DMS 273 treated with DMSO at 0.1 percent for 48 hours (cell line): ENCODE data around the gene PRKG2.
A peak's percentile ranks its signal among the peaks of the same experiment; 100 is the strongest.
"Not testable (repeated sequence)": the region's sequence is repeated elsewhere in the genome, so short reads cannot be mapped to it uniquely, and the experiment has no call there.

Experiments
- DNase-seq: peaks from one replicate; lab custom pipeline; 2025; lab: John Stamatoyannopoulos, UW

The PRKG2 gene

GRCh38 chr4:81153714-81154323, 61.2 kb downstream of the PRKG2 start:
- DNase-seq, result not testable (repeated sequence)

DNA sequence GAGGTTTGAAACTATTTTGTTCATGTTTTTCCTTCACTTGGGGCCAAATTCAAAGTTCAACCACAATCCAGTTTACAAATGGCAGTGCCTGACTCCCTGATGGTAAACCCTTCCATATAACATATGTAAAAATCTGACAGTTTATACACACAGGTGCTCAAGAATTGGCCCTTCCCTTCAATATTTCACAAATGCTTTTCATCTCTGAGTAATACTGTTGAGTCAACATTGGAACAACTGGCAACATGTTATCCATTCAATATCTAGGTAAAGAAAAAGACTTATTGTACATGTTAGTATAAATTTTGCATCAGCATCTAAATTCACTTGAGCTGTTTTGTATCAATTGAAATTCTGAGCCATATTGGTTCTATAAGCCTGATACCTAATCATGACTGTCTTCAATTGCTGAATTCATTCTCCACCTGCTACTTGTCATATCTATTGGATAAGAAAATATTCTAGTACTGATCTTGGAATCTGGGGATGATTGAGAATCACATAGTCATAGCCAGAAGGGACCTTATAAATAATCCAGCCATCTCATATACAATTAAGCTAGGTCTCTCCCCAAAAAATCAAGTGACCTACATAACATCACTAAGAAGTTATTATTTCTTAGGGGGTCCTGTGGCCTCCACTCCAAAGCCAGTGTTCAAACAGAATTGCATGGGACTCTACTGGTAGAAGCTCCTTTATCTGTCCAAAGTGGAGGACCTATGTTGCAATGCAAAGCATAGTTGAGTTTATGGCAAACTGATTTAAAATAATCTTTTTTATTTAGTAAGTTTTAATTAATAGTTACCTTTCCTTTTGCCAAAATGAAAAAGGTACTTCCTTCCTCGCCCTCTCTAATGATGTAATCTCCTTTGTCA, 61.9 kb downstream of the PRKG2 start:
- no peak for DNase-seq

DNA sequence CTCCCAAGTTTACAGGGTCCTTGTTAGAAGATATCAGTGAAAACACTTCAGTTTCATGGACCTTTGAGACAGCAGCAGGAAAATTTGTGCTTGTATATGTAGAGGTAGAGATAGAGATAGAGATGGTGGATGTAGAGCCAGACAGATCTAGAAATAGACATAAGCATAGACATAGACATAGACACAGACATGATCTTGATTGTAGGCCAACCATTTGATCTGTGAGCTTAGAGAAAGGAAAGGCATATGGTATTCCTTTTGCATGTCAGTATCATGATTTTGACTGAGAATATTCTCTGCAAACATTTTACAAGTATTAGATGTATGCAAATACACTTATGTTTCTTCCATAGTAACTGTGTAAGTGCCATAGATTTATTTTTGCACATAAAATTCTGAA, 65.0 kb downstream of the PRKG2 start:
- DNase-seq, result no peak

DNA sequence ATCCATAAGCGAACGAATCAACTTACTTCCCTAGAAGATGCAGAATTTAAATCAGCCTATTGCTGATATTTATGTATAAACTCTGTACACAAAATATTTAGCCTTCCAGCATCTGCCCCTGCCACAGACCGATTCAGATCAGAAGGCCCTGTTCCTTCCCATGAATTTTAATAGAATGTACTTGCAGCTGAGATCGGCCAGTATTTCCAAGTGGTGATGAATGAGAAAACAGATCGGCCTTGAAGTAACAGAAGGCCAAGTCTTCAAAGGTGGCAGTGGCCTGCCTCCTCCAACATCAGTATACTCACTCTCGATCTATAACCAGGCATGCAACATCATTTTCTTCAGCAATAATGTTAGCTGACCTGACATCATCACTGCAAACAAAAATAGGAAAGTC, 66.4 kb downstream of the PRKG2 start:
- no peak for DNase-seq

- peak; percentile 23 for DNase-seq
Observed at GRCh38 chr4:81146466-81146865, 68.6 kb downstream of the PRKG2 start.

DNA sequence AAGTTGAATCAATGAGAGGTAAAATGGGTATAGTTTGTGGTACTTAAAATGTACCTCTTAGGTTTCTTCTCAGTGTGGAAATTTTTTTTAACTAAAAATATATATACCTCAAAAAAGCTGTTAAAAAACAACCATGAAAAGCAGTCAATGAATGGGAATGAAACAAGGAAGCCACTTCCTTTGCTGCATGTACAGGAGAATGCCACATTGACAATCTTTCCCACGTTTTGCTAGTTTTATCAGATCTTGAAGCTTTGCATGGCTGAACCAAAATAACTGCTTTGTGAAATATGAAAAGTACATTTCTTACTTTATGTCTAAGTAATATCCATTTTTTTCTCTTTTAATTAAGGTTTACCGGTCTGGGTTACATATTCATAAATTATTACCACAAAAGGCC, 71.8 kb downstream of the PRKG2 start:
- DNase-seq, result no peak

DNA sequence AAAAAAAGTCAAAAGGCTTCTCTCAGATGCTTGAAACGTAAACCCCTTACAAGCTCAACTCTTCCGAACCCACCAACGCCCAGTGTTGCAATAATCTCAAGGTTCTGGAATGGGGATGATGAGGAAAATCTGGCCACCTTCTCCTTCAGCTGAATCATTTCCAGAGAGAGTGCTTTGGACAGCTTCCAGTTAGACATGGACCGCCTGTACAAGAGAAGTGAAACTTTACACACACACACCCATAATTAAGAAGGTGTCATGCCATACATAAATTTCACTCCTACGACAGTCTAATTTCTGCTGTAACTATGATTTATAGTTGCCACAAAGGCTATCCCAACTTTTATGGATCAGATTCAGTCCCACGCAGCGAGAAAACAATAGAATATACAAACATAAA, 72.3 kb downstream of the PRKG2 start:
- DNase-seq, result no peak

DNA sequence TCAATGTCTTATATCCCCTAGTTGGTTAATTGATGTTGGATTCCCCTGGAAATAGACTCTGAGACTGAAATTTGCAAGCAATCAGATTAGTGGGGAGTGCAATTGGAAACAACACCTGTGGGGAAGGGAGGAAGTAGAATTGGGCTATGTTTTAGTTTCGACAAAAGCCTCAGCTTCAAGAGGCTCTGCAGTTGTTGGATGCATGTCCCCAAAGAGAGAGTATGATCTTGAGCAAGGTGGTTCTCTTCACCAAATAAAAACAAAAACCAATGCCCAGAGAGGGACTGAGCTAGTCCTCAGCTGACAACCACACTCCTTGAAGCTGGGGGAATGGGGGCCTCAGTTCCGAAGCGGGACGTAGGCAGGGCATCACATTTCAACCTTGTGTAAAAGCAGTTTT, 77.1 kb downstream of the PRKG2 start:
- DNase-seq, result no peak

DNA sequence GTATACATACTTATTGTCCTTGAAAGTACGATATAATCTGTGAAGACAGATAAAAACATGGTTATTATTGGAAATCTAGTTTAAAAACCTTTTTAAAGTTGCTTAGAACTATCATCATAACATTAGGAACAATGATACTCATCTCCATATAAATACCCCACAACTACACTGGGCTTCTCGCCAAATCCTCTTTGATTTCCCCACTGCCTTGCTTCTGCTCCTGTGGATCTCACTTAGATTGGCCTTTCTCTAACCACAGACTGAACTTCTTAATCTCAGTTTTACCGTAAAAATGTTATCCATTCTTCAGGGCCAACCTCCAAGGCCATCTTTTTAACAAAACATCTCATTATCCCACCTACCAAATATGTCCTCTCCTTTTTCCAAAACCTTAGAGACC, 77.6 kb downstream of the PRKG2 start:
- no peak for DNase-seq

- DNase-seq, result no peak
Observed at GRCh38 chr4:81136161-81136905, 78.7 kb downstream of the PRKG2 start.

GRCh38 chr4:81135501-81135900, 79.5 kb downstream of the PRKG2 start:
- no peak for DNase-seq

DNA sequence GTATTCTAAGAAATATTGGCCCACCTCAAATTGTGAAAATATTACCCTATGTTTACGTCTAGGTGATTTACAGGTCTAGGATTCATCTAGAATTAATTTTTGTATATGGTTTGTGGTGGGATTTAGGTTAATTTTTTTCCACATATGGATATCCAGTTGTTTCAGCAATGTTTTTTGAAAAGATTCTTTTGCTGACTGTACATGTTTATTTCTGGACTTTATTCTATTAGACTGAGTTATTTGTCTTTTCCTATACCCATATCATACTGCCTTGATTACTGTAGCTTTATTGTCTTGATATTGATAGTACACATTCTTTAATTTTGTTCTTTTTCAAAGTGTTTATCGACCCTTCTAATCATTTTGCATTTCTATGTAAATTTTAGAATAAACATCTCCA, 83.5 kb downstream of the PRKG2 start:
- no peak for DNase-seq

DNA sequence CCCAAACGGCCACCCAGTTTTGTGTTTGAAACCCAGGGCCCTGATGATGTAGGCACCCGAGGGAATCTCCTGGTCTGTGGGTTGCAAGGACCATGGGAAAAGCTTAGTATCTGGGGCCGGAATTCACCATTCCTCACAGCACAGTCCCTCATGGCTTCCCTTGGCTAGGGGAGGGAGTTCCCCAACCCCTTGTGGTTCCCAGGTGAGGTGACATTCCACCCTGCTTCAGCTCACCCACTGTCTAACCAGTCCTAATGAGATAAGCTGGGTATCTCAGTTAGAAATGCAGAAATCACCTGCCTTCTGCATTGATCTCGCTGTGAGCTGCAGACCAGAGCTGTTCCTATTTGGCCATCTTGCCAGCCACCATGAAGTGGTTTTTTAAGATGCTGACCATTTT, 84.0 kb downstream of the PRKG2 start:
- DNase-seq, result no peak

- no peak for DNase-seq
Observed at GRCh38 chr4:81130569-81130968, 84.5 kb downstream of the PRKG2 start.

GRCh38 chr4:81120055-81120454, 95.0 kb downstream of the PRKG2 start:
- no peak for DNase-seq

- no peak for DNase-seq
Observed at GRCh38 chr4:81118086-81118485, 96.9 kb downstream of the PRKG2 start.

DNA sequence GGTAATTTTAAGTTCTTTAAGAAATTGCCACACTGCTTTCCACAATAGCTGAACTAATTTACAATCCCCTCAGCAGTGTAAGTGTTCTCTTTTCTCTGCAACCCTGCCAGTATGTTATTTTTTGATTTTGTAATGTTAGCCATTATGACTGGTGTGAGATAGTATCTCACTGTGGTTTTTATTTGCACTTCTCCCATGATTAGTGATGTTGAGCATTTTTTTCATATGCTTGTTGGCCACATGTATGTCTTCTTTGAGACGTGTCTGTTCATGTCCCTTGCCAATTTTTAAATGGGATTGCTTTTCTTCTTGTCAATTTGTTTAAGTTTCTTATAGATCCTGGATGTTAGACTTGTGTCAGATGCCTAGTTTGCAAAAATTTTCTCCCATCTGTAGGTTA, 98.5 kb downstream of the PRKG2 start:
- no peak for DNase-seq

DNA sequence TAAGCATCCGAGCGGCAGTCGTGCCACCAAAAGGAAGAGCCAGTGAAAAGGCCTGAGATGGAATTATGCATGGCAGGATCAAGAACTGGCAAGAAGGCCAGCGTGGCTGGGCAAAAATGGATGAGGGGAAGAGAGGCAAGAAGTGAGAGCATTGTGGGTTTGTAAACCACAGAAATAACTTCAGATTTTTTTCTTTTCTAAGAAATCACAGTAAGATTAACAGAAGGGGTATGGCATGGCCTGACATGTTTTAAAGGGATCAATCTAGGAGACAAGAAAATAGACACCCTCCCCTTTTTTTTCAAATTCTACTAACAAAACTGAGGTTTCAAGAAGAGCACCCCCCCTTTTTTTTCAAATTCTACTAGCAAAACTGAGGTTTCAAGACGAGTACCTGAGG, 102.0 kb downstream of the PRKG2 start:
- no peak for DNase-seq

GRCh38 chr4:81109356-81109755, 105.7 kb downstream of the PRKG2 start:
- no peak for DNase-seq

- DNase-seq, result no peak
Observed at GRCh38 chr4:81106150-81106549, 108.9 kb downstream of the PRKG2 start.

GRCh38 chr4:81102107-81102506, 112.9 kb downstream of the PRKG2 start:
- no peak for DNase-seq

- DNase-seq, result no peak
Observed at GRCh38 chr4:81096566-81096965, 118.5 kb downstream of the PRKG2 start.

GRCh38 chr4:81095389-81095788, 119.6 kb downstream of the PRKG2 start:
- no peak for DNase-seq
